Rectal smooth muscle tissue (tissue), 1 donor: ENCODE results near the gene TMSB10.

Experiments
- H3K27ac ChIP-seq: one replicate; pipeline ENCODE4 v1.7.0; 2013; ENCODE audit warnings: low read depth, low read length, inconsistent platforms
- H3K27me3 ChIP-seq: one replicate; pipeline ENCODE4 v1.7.0; 2013; ENCODE audit warnings: low read length; ENCODE audit not compliant: control insufficient read depth, insufficient read depth
- H3K36me3 ChIP-seq: one replicate; pipeline ENCODE4 v1.7.0; 2013; ENCODE audit warnings: low read length; ENCODE audit not compliant: control insufficient read depth, insufficient read depth
- H3K4me1 ChIP-seq: one replicate; pipeline ENCODE4 v1.7.0; 2013; ENCODE audit warnings: low read length; ENCODE audit not compliant: control insufficient read depth, insufficient read depth
- H3K4me3 ChIP-seq: one replicate; pipeline ENCODE4 v1.7.0; 2013; ENCODE audit warnings: low read length
- H3K9ac ChIP-seq: one replicate; pipeline ENCODE4 v1.7.0; 2013; ENCODE audit warnings: low read length

TMSB10 gene

GRCh38 chr2:84899304-84900204, 5.9 kb upstream of the TMSB10 start:
- no peak overlapping the region for H3K9ac ChIP-seq

GRCh38 chr2:84900971-84901370, 4.5 kb upstream of the TMSB10 start:
- Histone ChIP-seq H3K9ac (no peak overlapping the region), H3K27me3 (peaks cover 3% of the 10 kb centered on the region), H3K4me1 (peaks cover 3% of the 10 kb centered on the region), H3K27ac (no peak overlapping the region), H3K4me3 (no peak overlapping the region), H3K36me3 (peaks cover 2% of the 10 kb centered on the region)

More at GRCh38 chr2:84899304-84900204, 5.9 kb upstream of the TMSB10 start:
- Histone ChIP-seq H3K4me1 (peaks cover 2% of the 10 kb centered on the region), H3K27me3 (peaks cover 3% of the 10 kb centered on the region), H3K27ac (no peak overlapping the region), H3K36me3 (no peaks in the 10 kb centered on the region), H3K4me3 (no peak overlapping the region)

- peaks cover 2% of the 10 kb centered on the region for H3K36me3 ChIP-seq
- H3K4me3 ChIP-seq, result no peak overlapping the region
- H3K27me3 ChIP-seq, result peaks cover 3% of the 10 kb centered on the region
- no peak overlapping the region for H3K9ac ChIP-seq
- H3K4me1 ChIP-seq, result peaks cover 4% of the 10 kb centered on the region
- H3K27ac ChIP-seq, result no peak overlapping the region
Measured at GRCh38 chr2:84901593-84902120, 3.8 kb upstream of the TMSB10 start.

GRCh38 chr2:84902526-84902925, 2.9 kb upstream of the TMSB10 start:
- Histone ChIP-seq H3K27ac (no peak overlapping the region), H3K9ac (no peak overlapping the region), H3K27me3 (peaks cover 3% of the 10 kb centered on the region), H3K4me3 (no peak overlapping the region), H3K4me1 (peaks cover 5% of the 10 kb centered on the region), H3K36me3 (peaks cover 2% of the 10 kb centered on the region)

- Histone ChIP-seq H3K4me3 (no peak overlapping the region), H3K27me3 (peaks cover 3% of the 10 kb centered on the region), H3K27ac (no peak overlapping the region), H3K4me1 (peaks cover 5% of the 10 kb centered on the region), H3K9ac (no peak overlapping the region), H3K36me3 (peaks cover 2% of the 10 kb centered on the region)
Measured at GRCh38 chr2:84904151-84904550, 1.3 kb upstream of the TMSB10 start.

GRCh38 chr2:84904717-84905174, 710 bp upstream of the TMSB10 start:
- Histone ChIP-seq H3K9ac (peak overlapping the region; percentile 94), H3K36me3 (peaks cover 2% of the 10 kb centered on the region), H3K4me3 (peak overlapping the region; percentile 95), H3K4me1 (peaks cover 5% of the 10 kb centered on the region), H3K27me3 (peaks cover 3% of the 10 kb centered on the region), H3K27ac (peak overlapping the region; percentile 94)

- Histone ChIP-seq H3K27me3 (no peaks in the 10 kb centered on the region), H3K4me1 (peaks cover 5% of the 10 kb centered on the region), H3K4me3 (peak overlapping the region; percentile 95), H3K27ac (peak overlapping the region; percentile 94), H3K36me3 (peaks cover 2% of the 10 kb centered on the region), H3K9ac (peak overlapping the region; percentile 96)
Measured at GRCh38 chr2:84906108-84906899, 848 bp downstream of the TMSB10 start.

GRCh38 chr2:84906900-84907714, 1.7 kb downstream of the TMSB10 start:
- H3K4me1 ChIP-seq, result peaks cover 5% of the 10 kb centered on the region
- H3K36me3 ChIP-seq, result peaks cover 2% of the 10 kb centered on the region
- no peaks in the 10 kb centered on the region for H3K27me3 ChIP-seq
- peak overlapping the region; percentile 94 for H3K27ac ChIP-seq
- peak overlapping the region; percentile 96 for H3K9ac ChIP-seq
- peak overlapping the region; percentile 95 for H3K4me3 ChIP-seq

GRCh38 chr2:84908948-84909713, 3.7 kb downstream of the TMSB10 start:
- H3K4me1 ChIP-seq, result peaks cover 5% of the 10 kb centered on the region
- no peak overlapping the region for H3K9ac ChIP-seq
- no peak overlapping the region for H3K4me3 ChIP-seq
- peaks cover 2% of the 10 kb centered on the region for H3K36me3 ChIP-seq
- no peaks in the 10 kb centered on the region for H3K27me3 ChIP-seq
- no peak overlapping the region for H3K27ac ChIP-seq

- Histone ChIP-seq H3K4me3 (no peak overlapping the region), H3K9ac (no peak overlapping the region), H3K4me1 (peaks cover 2% of the 10 kb centered on the region), H3K27ac (no peak overlapping the region), H3K36me3 (no peaks in the 10 kb centered on the region), H3K27me3 (no peaks in the 10 kb centered on the region)
Measured at GRCh38 chr2:84911135-84911678, 5.8 kb downstream of the TMSB10 start.

- Histone ChIP-seq H3K4me1 (no peaks in the 10 kb centered on the region), H3K36me3 (no peaks in the 10 kb centered on the region), H3K27ac (no peak overlapping the region), H3K9ac (no peak overlapping the region), H3K27me3 (no peaks in the 10 kb centered on the region), H3K4me3 (no peak overlapping the region)
Measured at GRCh38 chr2:84912984-84913383, 7.5 kb downstream of the TMSB10 start.
